Endothelial cell of umbilical vein (primary cell): Measurements from ENCODE around the gene UBASH3B. TPM values are rescaled to one million over a fixed set of nuclear protein-coding genes. Genes with fewer than 3 reads are reported as not detected.

Experiments
- BruUV-seq: library from RNA; stranded (reverse); fragments of 400-500 nt; replicated peaks from 2 replicates; lab custom pipeline; 2021; lab: Mats Ljungman, UMichigan
- CTCF ChIA-PET: fragments of 300-600, 350-600 bp; sonication (Branson Sonifier 250); formaldehyde crosslinking; loops from one replicate; lab custom pipeline; 2021; ENCODE audit warnings: antibody characterized with exemption, inconsistent platforms; lab: Charles Lee
- POLR2A ChIA-PET: fragments of 300-600, 350-600 bp; sonication (Branson Sonifier 250); formaldehyde crosslinking; loops from one replicate; lab custom pipeline; 2021; ENCODE audit warnings: antibody characterized with exemption, inconsistent platforms; lab: Charles Lee
- DNase-seq: peaks from one replicate; pipeline ENCODE4 v3.0.0-alpha.2; 2011; ENCODE audit warnings: low read depth, low spot score
- FAIRE-seq: peaks from 2 replicates; lab custom pipeline; 2011; peaks lifted over from hg19 to GRCh38; lab: Jason Lieb, UNC
- H2AFZ ChIP-seq: 2 replicates; pipeline ENCODE4 v1.6.0; 2012; ENCODE audit warnings: low read depth, low read length, control low read depth, inconsistent platforms
- H3K27ac ChIP-seq: 2 replicates; pipeline ENCODE4 v1.5.1; 2011; ENCODE audit warnings: low read depth, mild to moderate bottlenecking, control low read depth, low read length, moderate library complexity; ENCODE audit not compliant: insufficient read depth
- H3K27me3 ChIP-seq, 2 experiments: 2 replicates each; pipeline versions ENCODE4 v1.6.0 to v1.6.1; 2011; ENCODE audit warnings: low read length in 2 of 2, mixed read lengths in 1 of 2; ENCODE audit not compliant: control insufficient read depth in 2 of 2, insufficient read depth in 2 of 2
- H3K36me3 ChIP-seq, 2 experiments: 2 replicates in 1 of 2; 3 replicates in 1 of 2; pipeline ENCODE4 v1.5.1; 2011; ENCODE audit warnings: low read length in 2 of 2, mild to moderate bottlenecking in 1 of 2, moderate library complexity in 1 of 2; ENCODE audit not compliant: control insufficient read depth in 2 of 2, insufficient read depth in 2 of 2; ENCODE audit errors: extremely low read depth in 1 of 2
- H3K4me1 ChIP-seq: 3 replicates; pipeline ENCODE4 v1.5.1; 2011; ENCODE audit warnings: mild to moderate bottlenecking, low read length; ENCODE audit not compliant: control insufficient read depth, insufficient read depth; ENCODE audit errors: extremely low read depth
- H3K4me2 ChIP-seq: 2 replicates; pipeline ENCODE4 v1.6.1; 2011; ENCODE audit warnings: low read length, control low read depth, mixed read lengths; ENCODE audit not compliant: insufficient read depth
- H3K4me3 ChIP-seq, 3 experiments: fragments of 200-600 bp in 1 of 3; sonication (generic), shearing (Covaris generic) in 1 of 3; replicated peaks in 1 of 3; 2 replicates each; pipeline ENCODE4 v1.5.1; 2011 to 2016; ENCODE audit warnings: control low read depth in 3 of 3, low read length in 3 of 3, mild to moderate bottlenecking in 2 of 3, inconsistent platforms in 1 of 3, low read depth in 1 of 3, moderate library complexity in 1 of 3; ENCODE audit not compliant: insufficient read depth in 1 of 3
- H3K79me2 ChIP-seq: 2 replicates; pipeline ENCODE4 v1.6.0; 2012; ENCODE audit warnings: low read length, inconsistent platforms; ENCODE audit not compliant: control insufficient read depth, insufficient read depth
- H3K9ac ChIP-seq: replicated peaks from 2 replicates; pipeline ENCODE3; 2011; ENCODE audit warnings: low read length, control low read depth; ENCODE audit not compliant: insufficient read depth; ENCODE audit errors: extremely low read depth
- H3K9me1 ChIP-seq: replicated peaks from 3 replicates; pipeline ENCODE4 v1.6.0; 2011; ENCODE audit warnings: mild to moderate bottlenecking, low read length; ENCODE audit not compliant: control insufficient read depth, insufficient read depth; ENCODE audit errors: extremely low read depth
- H3K9me3 ChIP-seq: replicated peaks from 2 replicates; pipeline ENCODE4 v1.5.1; 2012; ENCODE audit warnings: low read length, inconsistent platforms; ENCODE audit not compliant: control insufficient read depth, insufficient read depth
- H4K20me1 ChIP-seq: replicated peaks from 2 replicates; pipeline ENCODE3; 2011; ENCODE audit warnings: mild to moderate bottlenecking, low read length; ENCODE audit not compliant: control insufficient read depth, insufficient read depth; ENCODE audit errors: extremely low read depth
- CTCF ChIP-seq, 2 donors: IDR thresholded peaks; 1 replicate in 1 of 2; 2 replicates in 1 of 2; pipeline ENCODE4 v1.5.1; 2011; ENCODE audit warnings: low read length in 2 of 2, mild to moderate bottlenecking in 2 of 2, moderate library complexity in 2 of 2, control low read depth in 1 of 2, inconsistent platforms in 1 of 2, low read depth in 1 of 2; ENCODE audit not compliant: insufficient read depth in 1 of 2; ENCODE audit errors: extremely low read depth in 1 of 2
- EZH2 ChIP-seq: IDR thresholded peaks from 2 replicates; pipeline ENCODE4 v1.6.1; 2012; ENCODE audit warnings: borderline replicate concordance, low read depth, mild to moderate bottlenecking, moderate library complexity, low read length, inconsistent platforms; ENCODE audit not compliant: severe bottlenecking
- FOS ChIP-seq: IDR thresholded peaks from 2 replicates; pipeline ENCODE4 v1.6.1; 2011; ENCODE audit warnings: mild to moderate bottlenecking, low read length, moderate library complexity, borderline replicate concordance; ENCODE audit not compliant: insufficient read depth
- GATA2 ChIP-seq: IDR thresholded peaks from 2 replicates; pipeline ENCODE4 v1.7.0; 2011; ENCODE audit warnings: low read depth, mild to moderate bottlenecking, moderate library complexity, mixed read lengths, low read length; ENCODE audit not compliant: insufficient read length, insufficient read depth
- JUN ChIP-seq: IDR thresholded peaks from 2 replicates; pipeline ENCODE4 v1.6.1; 2011; ENCODE audit warnings: borderline replicate concordance, low read depth; ENCODE audit not compliant: insufficient read length, insufficient read depth
- MAX ChIP-seq: IDR thresholded peaks from 2 replicates; pipeline ENCODE4 v1.6.1; 2011; ENCODE audit not compliant: insufficient read depth, insufficient read length
- MYC ChIP-seq: IDR thresholded peaks from one replicate; pipeline ENCODE4 v1.6.1; 2011; ENCODE audit warnings: mild to moderate bottlenecking, low read depth, low read length
- POLR2A ChIP-seq: IDR thresholded peaks from 2 replicates; pipeline ENCODE4 v1.6.1; 2012; ENCODE audit warnings: low read depth, mild to moderate bottlenecking, control low read depth, low read length
- POLR2AphosphoS5 ChIP-seq: IDR thresholded peaks from 2 replicates; pipeline ENCODE4 v1.6.1; 2012; ENCODE audit warnings: low read depth, mild to moderate bottlenecking, control low read depth, low read length, moderate library complexity; ENCODE audit not compliant: insufficient read depth
- dilution Hi-C: fragments of 300-500 bp; cut with MboI; formaldehyde crosslinking; loops from one replicate; pipeline ENCODE4 v1.15.0; 2019; ENCODE audit warnings: low sequenced_read_pairs; ENCODE audit not compliant: extremely low pct_ligation_motif_present
- intact Hi-C: fragments of 100-400 bp; cut with micrococcal nuclease; formaldehyde crosslinking; loops from one replicate; pipeline ENCODE4 v1.10.0; 2022
- polyA plus RNA-seq, 4 experiments: library from polyadenylated mRNA; depleted of rRNA in 3 of 4; stranded (reverse) in 3 of 4; unstranded in 1 of 4; fragments of >200 nt; gene quantifications; 2 replicates each; pipeline versions ENCODE4 v1.2.1 to v1.2.3, GENCODE V29; 2011 to 2012; ENCODE audit warnings: missing spikeins in 1 of 4
- total RNA-seq: library from RNA; stranded (reverse); gene quantifications from 2 replicates; pipeline ENCODE4 v1.2.3, GENCODE V29; 2021

Gene UBASH3B
- total and polyA plus RNA-seq, 2 donors (not counting 3 experiments of a cell fraction or from before 2014, with no cell fraction given): 23.7 to 38.1 TPM

GRCh38 chr11:122755409-122755808 lies 99.9 kb downstream of the UBASH3B start:
- no TSS peak for BruUV-seq
- H3K79me2 ChIP-seq: peaks cover 5% of the 10 kb centered on the region

More at GRCh38 chr11:122755409-122755808, 99.9 kb downstream of the UBASH3B start:
- Histone ChIP-seq H3K27me3 (no peaks in the 10 kb centered on the region), H2AFZ (no peak overlapping the region), H3K27ac (no peak overlapping the region), H3K9me1 (no peaks in the 10 kb centered on the region), H3K9me3 (no peaks in the 10 kb centered on the region), H3K4me2 (no peak overlapping the region), H3K4me1 (peaks cover 33% of the 10 kb centered on the region), H3K9ac (no peak overlapping the region), H3K4me3 (no peak overlapping the region), H3K36me3 (no peaks in the 10 kb centered on the region), H4K20me1 (no peaks in the 10 kb centered on the region)
- DNase-seq (no peak), FAIRE-seq (no peak)
- CTCF ChIA-PET: interaction anchor here (0.5 to 4.0 kb wide), 14 partner anchors 8 to 127 kb away, joined by 3 to 34 read pairs (median 5); partner anchors contain the start of gene UBASH3B
- dilution Hi-C loops: no loop called here
- TF ChIP-seq POLR2AphosphoS5 (no peak), GATA2 (no peak), MAX (no peak), POLR2A (no peak), FOS (no peak), MYC (no peak), JUN (no peak), CTCF (IDR thresholded peaks at IDR 0.05; ENCODE audit: extremely low read depth in 1 of 2, insufficient read depth in 1 of 2, low read depth in 1 of 2, low read length in 2 of 2) (no peak), EZH2 (no peak)
- intact Hi-C loops: no loop called here
- POLR2A ChIA-PET: no interaction called here
